Stimulated activated CD8-positive, alpha-beta memory T cell treated with anti-CD3 and anti-CD28 coated beads, Interleukin-2, amount 100 ng/mL, for 48 hours (primary cell): ENCODE data around the gene C18orf54.
A peak's percentile ranks its signal among the peaks of the same experiment; 100 is the strongest.
"Not testable (repeated sequence)": the region's sequence is repeated elsewhere in the genome, so short reads cannot be mapped to it uniquely, and the experiment has no call there.

ENCODE experiments used
- DNase-seq, 2 donors: peaks; one replicate each; pipeline ENCODE4 v3.0.0-alpha.2; 2020; ENCODE audit warnings: low read depth in 2 of 2

The C18orf54 gene

DNA sequence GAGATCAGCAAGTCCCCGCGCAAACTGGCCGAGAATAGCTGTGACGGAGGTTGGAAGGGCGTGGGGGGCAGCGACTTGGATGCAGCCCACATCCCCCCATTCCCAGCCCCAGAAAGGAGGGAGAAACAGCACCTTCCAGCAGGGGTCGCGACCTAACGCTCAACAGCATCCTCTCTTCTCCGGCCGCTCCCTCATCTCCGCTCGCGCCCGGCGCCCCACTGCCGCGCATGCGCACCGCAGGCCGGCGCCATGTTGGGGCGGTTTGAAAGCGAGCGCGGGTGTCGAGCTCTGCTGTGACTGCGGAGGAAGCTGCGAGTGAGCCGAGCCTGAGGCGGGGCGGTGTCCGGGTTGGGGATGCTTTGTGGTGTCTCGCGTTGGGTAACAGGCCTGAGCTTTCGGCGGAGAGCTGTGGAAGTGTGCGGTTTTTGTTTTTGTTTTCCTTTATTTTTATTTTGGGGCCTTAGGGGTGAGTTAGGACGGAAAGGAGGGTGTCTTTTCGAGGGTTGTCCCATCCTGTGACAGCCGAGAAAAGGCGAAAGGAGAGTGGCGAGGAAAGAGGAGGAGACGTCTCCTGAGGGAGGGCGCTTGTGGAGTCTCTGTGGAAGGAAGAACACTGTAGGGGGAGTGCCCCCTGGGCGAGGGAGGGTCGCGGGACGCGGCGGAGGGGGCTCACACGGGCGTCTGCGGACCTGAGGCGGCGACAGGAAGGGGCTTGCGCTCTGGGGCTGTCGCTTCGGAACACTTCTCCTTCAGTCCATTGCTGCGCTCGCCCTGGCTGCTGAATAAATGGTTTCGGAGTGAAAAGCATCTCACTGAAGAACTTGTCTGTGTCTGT lies at the start of gene C18orf54, which contains the start of gene STARD6:
Gene C18orf54, plus strand, starts transcription at position 247 of the 835 bp plus-strand sequence. CDS start 2,667 bp downstream, outside the sequence.
Gene STARD6, minus strand, starts transcription at position 199 of the 835 bp plus-strand sequence. CDS start 3,285 bp downstream, outside the sequence.
- DNase-seq: peak; percentile 77 to 78

DNA sequence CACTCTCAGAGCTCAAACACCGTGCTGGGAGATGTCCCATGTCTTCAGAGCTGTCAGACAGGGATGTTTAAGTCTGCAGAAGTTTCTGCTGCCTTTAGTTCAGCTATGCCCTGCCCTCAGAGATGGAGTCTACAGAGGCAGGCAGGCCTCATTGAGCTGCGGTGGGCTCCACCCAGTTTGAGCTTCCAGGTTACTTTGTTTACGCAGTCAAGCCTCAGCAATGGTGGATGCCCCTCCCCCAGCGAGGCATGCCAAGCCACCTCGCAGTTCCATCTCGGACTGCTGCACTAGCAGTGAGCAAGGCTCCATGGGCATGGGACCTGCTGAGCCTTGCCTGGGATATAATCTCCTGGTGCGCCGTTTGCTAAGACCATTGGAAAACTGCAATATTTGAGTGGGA lies 48.1 kb upstream of the C18orf54 start:
- not testable (repeated sequence) for DNase-seq

DNA sequence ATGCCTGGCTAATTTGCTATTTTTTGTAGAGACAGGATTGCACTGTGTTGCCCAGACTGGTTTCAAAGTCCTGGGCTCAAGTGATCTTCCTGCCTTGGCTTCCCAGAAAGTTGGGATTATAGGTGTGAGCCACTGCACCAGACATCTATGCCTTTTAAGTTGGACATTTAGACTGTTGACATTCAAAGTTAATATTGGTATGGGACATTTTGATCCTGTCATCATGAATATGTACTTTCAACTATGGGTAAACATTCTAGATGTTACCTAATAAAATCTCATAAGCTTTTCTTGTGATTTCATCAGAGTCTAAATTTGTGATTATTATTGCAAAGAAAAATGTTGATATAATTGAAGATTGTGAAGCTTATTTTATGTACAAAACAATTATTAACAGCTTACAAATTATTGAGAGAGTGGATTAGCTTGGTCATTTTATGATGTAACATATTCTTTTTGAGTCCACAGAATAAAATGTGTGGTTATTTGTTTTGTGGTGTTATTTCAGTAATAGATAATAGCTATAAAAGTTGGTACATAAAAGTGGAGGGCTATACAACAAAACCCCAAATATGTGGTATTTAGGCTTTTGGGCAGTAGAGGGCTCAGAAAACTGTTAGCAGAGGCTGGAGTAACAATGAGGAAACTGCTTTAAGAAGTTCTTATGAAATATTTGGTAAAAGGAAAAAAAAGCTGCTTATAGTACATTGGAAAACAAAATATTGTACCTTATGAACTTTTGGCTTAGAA lies 41.5 kb upstream of the C18orf54 start:
- no peak for DNase-seq

DNA sequence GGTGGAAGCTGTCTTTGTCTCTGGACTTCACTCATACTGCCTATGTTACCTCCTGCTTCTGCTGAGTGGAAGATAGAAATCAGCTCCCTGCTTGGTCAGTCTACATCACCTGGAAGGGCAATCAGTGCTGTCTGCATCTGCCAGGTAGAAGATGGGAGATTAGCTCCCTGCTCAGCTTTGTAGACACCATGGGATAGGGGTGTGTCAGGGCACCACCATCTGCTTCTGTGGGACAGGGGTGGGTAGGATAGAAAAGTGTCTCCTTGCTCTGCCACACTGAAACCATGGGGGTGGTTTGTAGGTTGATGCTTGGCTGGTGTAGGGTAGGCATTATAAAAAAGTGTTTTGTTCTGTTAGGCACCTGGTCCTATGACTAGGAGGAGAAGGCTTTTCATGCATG lies 34.1 kb upstream of the C18orf54 start:
- DNase-seq: no peak

DNA sequence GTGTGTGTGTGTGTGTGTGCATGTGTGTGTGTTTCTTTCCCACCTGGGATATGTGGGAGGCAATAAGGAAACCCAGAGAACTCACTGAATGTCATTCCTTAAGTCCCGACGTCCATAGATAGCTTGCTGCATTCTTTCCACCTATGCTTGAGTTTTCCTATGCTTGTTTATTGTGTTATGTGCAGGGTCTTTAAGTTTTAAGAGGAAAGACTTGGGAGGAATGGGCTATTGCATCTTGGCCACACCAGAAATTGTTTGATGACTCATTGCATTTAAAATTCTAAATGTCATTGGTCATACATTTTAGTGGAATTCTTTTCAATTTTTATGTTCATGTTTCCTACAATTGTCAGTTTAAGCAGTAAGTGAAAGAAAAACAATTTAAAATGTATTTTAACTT lies 33.7 kb upstream of the C18orf54 start:
- DNase-seq: no peak

DNA sequence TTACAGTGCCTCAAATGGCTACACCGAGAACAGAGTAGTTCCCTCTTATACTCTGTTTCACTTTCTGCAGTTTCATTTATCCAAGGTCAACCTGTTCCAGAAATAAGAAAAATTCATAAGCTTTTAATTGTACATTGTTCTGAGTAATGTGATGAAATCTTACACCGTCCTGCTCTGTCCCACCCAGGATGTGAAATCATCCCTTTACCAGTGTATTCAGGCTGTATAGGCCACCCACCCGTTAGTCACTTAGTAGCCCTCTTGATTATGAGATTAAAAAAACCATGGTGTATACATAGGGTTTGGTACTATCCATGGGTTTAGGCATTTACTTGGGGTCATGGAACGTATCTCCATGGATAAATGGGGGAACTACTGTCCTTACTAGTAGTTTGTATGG lies 29.9 kb upstream of the C18orf54 start:
- DNase-seq: no peak

DNA sequence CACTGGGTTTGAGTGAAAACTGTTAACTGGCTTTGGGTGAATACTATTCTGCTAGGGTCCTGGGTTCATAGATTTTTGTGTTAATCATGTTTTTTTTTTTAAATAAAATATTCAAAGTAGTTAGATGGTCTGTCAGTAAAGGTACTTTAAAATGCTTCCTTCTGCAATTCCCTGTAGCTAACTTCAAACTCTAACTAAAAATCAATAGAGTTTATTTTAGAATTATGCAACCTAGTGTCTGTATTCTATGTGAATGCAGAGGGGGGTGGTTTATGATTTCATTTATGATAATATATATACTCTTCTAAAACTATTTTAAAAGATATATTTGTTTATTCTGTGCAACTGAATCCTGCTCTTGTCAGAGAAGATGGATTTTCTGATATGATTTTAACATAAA lies 27.9 kb upstream of the C18orf54 start:
- DNase-seq: no peak

DNA sequence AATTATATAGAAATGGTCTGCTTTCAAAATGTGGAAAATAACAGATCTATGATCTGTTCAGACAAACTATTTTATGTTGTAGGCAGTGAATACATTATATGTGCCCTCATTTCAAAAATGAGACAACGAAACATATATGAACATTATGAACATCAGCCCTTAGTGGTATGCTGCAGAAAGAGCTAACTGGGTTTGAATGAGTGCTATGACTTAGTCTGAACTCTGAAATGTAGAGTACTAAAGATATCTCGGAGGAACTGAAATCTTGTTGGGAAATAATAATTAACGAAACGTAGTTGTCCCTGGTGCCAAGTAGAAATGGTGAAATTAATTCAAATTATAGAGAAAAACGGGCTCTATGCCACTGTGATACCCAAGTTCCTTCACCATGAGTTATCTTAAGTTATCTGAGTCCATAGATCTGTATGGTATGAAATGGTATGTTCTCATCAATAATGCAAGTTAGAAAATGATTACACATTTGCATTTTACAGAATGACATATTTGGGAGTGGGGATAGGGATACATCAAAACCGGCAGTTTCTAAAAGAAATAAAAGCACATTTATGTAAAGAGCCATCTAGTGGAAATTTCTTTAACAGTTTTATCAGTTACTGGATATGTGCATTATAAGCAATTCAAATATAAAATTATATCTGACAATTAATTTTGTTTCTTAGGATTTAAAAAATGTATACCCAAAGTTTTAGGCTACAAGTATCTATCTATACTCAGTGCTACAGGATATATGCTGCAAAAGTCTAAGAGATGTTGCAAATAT lies 26.7 kb upstream of the C18orf54 start:
- no peak for DNase-seq

DNA sequence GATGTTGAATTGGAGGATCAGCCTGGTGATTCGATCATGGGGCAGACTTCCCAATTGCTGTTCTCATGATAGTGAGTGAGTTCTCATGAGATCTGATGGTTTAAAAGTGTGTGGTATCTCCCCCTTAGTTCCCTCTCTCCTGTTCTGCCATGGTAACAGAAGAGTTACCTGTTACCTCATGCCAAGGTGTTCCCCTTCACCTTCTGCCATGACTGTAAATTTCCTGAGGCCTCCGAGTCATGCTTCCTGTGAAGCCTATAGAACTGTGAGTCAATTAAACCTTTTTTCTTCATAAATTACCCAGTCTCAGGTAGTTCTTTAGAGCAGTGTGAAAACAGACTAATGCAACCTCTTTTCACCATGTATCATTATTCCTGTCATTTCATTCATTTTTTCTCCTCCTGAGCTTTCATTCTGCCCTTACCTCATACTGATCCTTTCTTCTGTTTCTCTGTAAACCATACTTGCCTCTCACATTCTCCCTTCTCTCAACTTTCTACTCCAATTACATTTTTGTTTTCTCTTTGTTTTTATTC lies 22.0 kb upstream of the C18orf54 start:
- DNase-seq: no peak

DNA sequence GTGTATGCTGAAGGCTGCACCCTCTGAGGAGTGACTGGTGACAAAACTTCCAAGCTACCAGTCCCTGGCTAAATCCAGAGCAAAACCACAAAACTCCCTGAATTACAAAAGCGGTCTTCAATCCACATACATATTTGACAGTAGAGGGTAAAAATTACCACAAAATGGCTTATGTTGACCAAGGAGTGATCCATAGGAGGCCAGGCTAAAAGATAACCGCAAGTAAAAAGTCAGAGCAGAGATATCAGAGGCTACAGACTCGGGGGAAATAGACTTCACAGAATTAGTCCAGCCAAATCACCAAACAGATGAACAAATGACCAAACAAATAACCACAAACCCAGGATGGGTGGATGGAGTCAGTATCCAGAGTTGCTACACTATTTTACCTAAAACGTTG lies 19.5 kb upstream of the C18orf54 start:
- DNase-seq: no peak

DNA sequence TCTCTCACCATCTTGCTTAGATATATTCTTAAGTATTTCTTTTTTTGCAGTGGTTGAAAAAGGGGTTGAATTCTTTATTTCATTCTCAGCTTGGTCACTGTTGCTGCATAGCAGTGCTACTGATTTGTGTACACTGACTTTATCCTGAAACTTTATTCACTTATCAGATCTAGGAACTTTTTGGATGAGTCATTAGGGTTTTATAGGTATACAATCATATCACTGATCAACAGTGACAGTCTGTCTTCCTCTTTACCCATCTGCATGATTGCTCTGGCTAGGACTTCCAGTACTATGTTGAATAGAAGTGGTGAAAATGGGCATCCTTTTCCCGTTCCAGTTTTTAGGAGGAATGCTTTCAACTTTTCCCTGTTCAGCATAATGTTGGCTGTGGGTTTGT lies 6.5 kb upstream of the C18orf54 start:
- no peak for DNase-seq

DNA sequence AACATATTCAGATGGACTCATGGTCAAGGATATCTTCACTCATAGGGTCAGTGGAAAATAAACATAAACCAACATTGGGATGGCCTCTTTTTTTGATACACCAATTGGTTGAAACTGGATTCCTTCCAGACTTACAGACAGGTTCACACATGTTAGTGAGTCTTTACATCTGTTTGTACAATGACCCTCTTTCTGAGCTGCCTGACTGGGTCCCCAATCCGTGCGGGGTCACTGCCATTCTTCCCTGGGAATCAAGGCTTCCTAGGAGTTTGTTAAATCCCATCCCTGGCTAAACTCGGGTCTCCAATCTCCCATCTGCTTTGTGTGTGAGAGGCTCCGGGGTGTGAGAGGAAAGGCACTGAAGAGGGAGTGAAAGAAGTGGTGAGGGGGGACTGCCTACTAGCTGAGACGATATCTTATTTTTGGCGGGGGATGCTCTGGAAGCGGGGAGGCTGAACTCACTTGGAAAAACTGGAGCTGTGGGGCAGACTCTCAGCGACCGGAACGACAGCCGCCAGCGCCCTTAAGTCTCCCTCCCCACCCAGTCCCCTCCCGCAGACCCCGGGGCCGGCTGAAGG lies 535 bp upstream of the C18orf54 start:
- DNase-seq: no peak

DNA sequence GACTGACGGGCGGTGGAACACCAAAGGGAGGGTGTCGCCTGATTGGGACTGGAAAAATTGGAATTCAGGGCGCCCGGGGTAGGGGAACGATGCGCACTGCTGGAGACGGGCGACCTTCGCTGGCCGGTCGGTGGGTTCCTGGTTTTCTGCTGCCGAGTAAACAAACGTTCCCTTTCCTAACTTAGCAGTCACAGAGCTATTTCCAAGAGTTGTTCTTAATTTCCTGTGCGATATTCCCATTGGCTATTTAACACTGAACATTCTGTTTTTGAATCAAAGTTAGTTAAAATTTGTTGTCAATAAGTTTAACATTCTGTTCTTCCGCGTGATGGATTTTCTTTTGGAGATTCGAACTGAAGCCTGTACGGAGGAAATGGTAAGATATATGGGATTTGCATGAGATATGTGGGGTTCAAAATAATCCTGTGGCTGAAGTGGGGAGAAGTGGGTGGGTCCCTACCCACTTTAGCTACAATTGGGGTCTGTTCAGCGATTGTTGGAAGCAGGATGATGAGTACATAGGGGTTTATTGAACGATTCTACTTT lies 862 bp downstream of the C18orf54 start:
- DNase-seq: no peak

DNA sequence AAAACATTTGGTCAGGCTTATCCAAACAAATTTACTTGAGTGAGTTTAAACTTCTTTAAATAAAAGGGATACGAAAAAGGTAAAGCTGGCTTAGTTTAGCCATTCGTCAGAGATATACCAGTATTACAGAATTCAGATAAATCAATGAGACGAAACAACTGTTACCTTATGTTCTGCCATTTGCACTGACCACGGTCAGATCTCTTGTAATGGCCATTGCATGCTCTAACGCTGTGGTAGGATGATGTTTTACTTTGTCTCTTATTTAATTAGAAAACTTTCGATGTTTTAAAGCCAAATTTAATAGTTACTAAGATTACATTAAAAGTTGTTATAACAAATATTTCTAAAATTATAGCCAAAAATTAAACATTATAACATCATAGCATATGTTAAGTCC lies 1.5 kb downstream of the C18orf54 start:
- no peak for DNase-seq

DNA sequence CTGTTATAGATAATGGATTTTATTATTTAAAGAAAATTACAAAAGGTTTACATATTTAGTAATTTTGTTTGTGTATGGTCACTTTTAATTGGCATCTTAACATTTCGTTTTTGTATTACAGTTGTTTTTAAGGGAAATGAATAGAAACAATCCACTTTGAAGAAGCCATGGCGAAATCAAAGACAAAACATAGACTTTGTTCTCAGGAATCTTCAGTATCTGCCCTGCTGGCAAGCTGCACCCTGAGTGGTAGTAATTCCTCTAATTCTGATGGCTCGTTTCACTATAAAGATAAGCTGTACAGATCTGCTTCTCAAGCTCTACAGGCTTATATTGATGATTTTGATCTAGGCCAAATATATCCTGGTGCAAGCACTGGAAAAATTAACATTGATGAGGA lies 2.7 kb downstream of the C18orf54 start:
- no peak for DNase-seq

DNA sequence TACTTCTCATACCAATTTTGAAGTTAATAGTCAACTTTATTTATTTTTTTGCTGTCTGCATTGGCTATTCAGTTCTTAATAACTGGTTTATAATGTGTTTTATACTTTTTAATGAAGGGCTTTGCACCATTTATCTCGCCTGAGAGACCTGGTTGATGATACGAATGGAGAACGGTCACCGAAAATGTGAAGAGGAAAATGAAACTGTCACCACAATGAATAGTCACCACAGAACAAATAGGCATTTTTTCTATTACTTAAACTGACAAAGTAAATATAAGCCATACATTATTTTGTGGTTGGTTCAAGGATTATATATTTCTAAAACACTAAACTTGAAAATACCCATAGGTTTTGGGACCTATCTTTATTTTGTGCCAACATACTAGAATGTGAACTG lies 20.4 kb downstream of the C18orf54 start:
- DNase-seq: no peak

DNA sequence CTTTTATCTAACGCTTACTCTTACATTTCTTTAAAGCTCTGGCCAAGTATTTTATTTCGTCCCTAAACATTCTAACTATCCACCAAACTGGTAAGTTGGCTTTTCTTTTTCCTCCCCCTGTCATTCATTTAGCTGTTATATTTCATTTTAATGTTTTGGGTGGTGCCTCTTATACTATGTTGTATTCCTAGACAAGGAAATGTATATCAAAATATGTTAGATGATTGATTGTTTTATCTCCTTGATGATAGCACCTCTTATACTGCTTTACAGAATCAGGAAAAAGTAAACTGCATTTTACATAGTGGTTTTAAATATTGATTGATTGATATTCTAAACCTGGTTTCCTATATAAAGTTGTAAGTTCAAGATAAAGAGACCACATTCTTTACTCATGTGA lies 23.9 kb downstream of the C18orf54 start:
- DNase-seq: no peak

DNA sequence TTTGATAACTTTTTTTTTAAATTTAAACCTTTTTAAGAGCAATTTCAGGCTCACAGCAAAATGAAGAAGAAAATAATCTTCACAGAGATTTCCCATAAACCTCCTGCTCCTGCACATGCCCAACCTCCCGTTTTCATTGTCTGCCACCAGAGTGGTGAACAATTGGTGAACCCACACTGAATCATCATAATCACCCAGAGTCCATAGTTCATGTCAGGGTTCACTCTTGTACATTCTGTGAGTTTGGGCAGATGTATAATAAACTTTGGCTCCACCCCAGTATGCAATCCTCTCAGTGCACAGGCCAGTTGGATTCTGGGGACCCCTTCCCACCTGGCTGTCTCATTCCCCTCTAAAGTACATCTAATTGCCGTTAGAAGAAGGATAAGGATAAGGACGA lies 24.4 kb downstream of the C18orf54 start:
- no peak for DNase-seq

DNA sequence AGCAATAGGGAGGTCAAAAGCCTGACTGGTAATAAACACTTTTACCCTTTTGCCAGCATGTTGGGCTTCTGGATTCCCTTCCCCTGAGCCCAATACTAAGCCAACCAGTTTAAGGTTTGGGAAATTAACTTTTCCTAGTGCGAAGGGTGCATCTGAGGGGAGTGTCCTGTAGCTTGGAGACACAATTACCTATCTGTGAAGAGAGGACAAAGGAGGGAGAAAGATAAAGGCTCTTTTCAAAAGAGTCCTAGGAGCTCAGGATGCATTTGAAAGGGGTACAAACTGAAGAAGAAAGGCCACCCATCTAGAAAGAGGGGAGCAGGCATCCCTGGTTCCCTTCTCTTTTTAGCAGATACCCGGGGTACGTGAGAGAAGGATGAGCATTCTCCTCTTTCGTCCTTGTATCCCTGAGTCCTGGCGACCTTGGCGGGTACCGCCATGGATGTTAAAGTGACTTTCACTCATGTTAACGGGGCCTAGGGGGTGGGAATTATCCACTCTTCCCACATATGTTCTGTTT lies 25.1 kb downstream of the C18orf54 start:
- no peak for DNase-seq

DNA sequence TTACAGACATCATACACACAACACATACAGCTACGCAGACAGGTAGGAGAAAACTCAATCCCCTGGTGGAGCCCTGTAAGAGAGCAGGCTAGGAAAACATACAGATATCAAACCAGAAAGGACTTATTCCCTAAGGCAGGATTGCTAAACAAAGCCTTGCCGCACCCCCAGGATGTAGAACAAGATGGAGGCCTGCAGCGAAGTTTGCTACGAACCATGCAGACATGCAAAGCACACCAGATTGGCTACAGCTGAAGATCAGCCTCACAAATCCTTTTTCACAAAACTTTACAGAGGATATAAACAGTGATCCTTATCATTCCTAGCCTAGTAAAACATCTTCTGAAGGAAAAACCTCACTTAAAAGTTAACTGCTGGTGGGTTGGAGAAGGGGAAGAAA lies 28.3 kb downstream of the C18orf54 start:
- DNase-seq: no peak
